B cell (primary cell): ENCODE data around the gene RASGRP4. TPM values are rescaled to one million over a fixed set of nuclear protein-coding genes. Genes with fewer than 3 reads are reported as not detected.

Experiments
- ATAC-seq: fragments of 200-7000 bp; cut with Tn5 transposase; one replicate; pipeline ENCODE4 v1.10.0; 2021; ENCODE audit warnings: low read depth, mild to moderate bottlenecking, moderate number of reproducible peaks, moderate library complexity
- CTCF ChIA-PET: fragments of 350-600 bp; sonication (Branson Sonifier 250); formaldehyde crosslinking; loops from one replicate; lab custom pipeline; 2021; ENCODE audit warnings: antibody characterized with exemption, inconsistent platforms; lab: Charles Lee
- POLR2A ChIA-PET: fragments of 350-600 bp; sonication (Branson Sonifier 250); formaldehyde crosslinking; loops from one replicate; lab custom pipeline; 2021; ENCODE audit warnings: antibody characterized with exemption; lab: Charles Lee
- DNase-seq: peaks from one replicate; pipeline ENCODE4 v3.0.0; 2013
- H2AFZ ChIP-seq: 2 replicates; pipeline ENCODE4 v1.6.1; 2012; ENCODE audit warnings: mild to moderate bottlenecking, low read depth, low read length; ENCODE audit not compliant: insufficient read depth, poor library complexity, severe bottlenecking
- H3K27ac ChIP-seq, 2 donors: 1 replicate in 1 of 2; 2 replicates in 1 of 2; pipeline ENCODE4 v1.5.1; 2012 to 2013; ENCODE audit warnings: low read length in 2 of 2, mild to moderate bottlenecking in 2 of 2, moderate library complexity in 1 of 2
- H3K27me3 ChIP-seq, 4 experiments: fragments of 200-600 bp in 1 of 4; sonication (generic) in 1 of 4; replicated peaks in 1 of 4; 1 replicate in 2 of 4; 2 replicates in 2 of 4; pipeline versions ENCODE4 v1.6.1 to v1.7.0; 2013 to 2016; ENCODE audit warnings: low read length in 3 of 4, mild to moderate bottlenecking in 2 of 4, mixed read lengths in 1 of 4, moderate library complexity in 1 of 4; ENCODE audit not compliant: insufficient read depth in 4 of 4, control insufficient read depth in 3 of 4; ENCODE audit errors: control extremely low read depth in 1 of 4
- H3K36me3 ChIP-seq, 2 experiments: replicated peaks in 1 of 2; 1 replicate in 1 of 2; 2 replicates in 1 of 2; pipeline versions ENCODE4 v1.6.1 to v1.7.1; 2013; ENCODE audit warnings: low read length in 1 of 2; ENCODE audit not compliant: insufficient read depth in 2 of 2, control insufficient read depth in 1 of 2; ENCODE audit errors: control extremely low read depth in 1 of 2, extremely low read depth in 1 of 2
- H3K4me1 ChIP-seq, 2 donors: fragments of 200-600 bp in 1 of 2; sonication (generic) in 1 of 2; 1 replicate in 1 of 2; 2 replicates in 1 of 2; pipeline versions ENCODE4 v1.5.1 to v1.6.1; 2013 to 2017; ENCODE audit warnings: low read length in 2 of 2; ENCODE audit not compliant: control insufficient read depth in 2 of 2, insufficient read depth in 2 of 2
- H3K4me2 ChIP-seq: replicated peaks from 2 replicates; pipeline ENCODE3; 2012; ENCODE audit warnings: mild to moderate bottlenecking, low read depth, low read length; ENCODE audit not compliant: poor library complexity, severe bottlenecking
- H3K4me3 ChIP-seq, 5 experiments: fragments of 200-600 bp in 1 of 5; sonication (generic) in 1 of 5; 1 replicate in 3 of 5; 2 replicates in 2 of 5; pipeline versions ENCODE4 v1.5.1 to v1.7.0; 2011 to 2016; ENCODE audit warnings: low read length in 4 of 5, mild to moderate bottlenecking in 4 of 5, low read depth in 2 of 5, control low read depth in 1 of 5, moderate library complexity in 1 of 5; ENCODE audit not compliant: insufficient read depth in 1 of 5; ENCODE audit errors: control extremely low read depth in 1 of 5, extremely low read depth in 1 of 5
- H3K79me2 ChIP-seq: fragments of 200-600 bp; sonication (generic); one replicate; pipeline ENCODE4 v1.6.0; 2016; ENCODE audit warnings: low read length; ENCODE audit not compliant: control insufficient read depth, insufficient read depth
- H3K9ac ChIP-seq: fragments of 200-600 bp; sonication (generic); 2 replicates; pipeline ENCODE4 v1.6.1; 2017; ENCODE audit warnings: mild to moderate bottlenecking, low read length, moderate library complexity
- H3K9me3 ChIP-seq, 3 donors: one replicate each; pipeline versions ENCODE4 v1.6.1 to v1.7.1; 2013; ENCODE audit warnings: low read length in 2 of 3; ENCODE audit not compliant: control insufficient read depth in 2 of 3, insufficient read depth in 1 of 3; ENCODE audit errors: control extremely low read depth in 1 of 3
- H4K20me1 ChIP-seq: 2 replicates; pipeline ENCODE4 v1.6.0; 2012; ENCODE audit warnings: mild to moderate bottlenecking, low read length; ENCODE audit not compliant: insufficient read depth, control insufficient read depth, poor library complexity, severe bottlenecking
- H3K27ac Mint-ChIP-seq: one replicate; pipeline ENCODE4 v1.8.0; 2021; ENCODE audit warnings: mixed read lengths
- H3K27me3 Mint-ChIP-seq: one replicate; pipeline ENCODE4 v1.8.0; 2021; ENCODE audit warnings: mixed read lengths
- H3K4me1 Mint-ChIP-seq: one replicate; pipeline ENCODE4 v1.8.0; 2021; ENCODE audit warnings: mixed read lengths
- H3K4me3 Mint-ChIP-seq: one replicate; pipeline ENCODE4 v1.8.0; 2021; ENCODE audit warnings: mixed read lengths
- H3K9me3 Mint-ChIP-seq: one replicate; pipeline ENCODE4 v1.8.0; 2022; ENCODE audit warnings: mixed read lengths; ENCODE audit not compliant: insufficient read depth
- EZH2 ChIP-seq: IDR thresholded peaks from 2 replicates; pipeline ENCODE4 v1.6.1; 2012; ENCODE audit warnings: borderline replicate concordance, low read depth, mild to moderate bottlenecking, moderate library complexity, low read length; ENCODE audit not compliant: insufficient read depth, poor library complexity, severe bottlenecking
- WGBS: methylation state at CpG from one replicate; pipeline ENCODE4 v1.1.5; 2013; ENCODE audit warnings: missing lambda C conversion rate; ENCODE audit not compliant: insufficient coverage; 5-methylcytosine and 5-hydroxymethylcytosine counted together
- intact Hi-C: fragments of 100-400 bp; cut with micrococcal nuclease; formaldehyde crosslinking; loops from one replicate; pipeline ENCODE4 v1.10.0; 2022
- polyA plus RNA-seq: library from polyadenylated mRNA; depleted of rRNA; stranded (reverse); fragments of >200 nt; gene quantifications from 2 replicates; pipeline ENCODE4 v1.2.3, GENCODE V29; 2012
- total RNA-seq, 2 donors: library from RNA; stranded (reverse); fragments of 120-200 nt in 1 of 2; gene quantifications; 1 replicate in 1 of 2; 2 replicates in 1 of 2; pipeline versions ENCODE4 v1.2.3 to v1.2.4, GENCODE V29; 2013 to 2022
- TF ChIP-seq, protein P1 (sequence below): fragments of 200-600 bp; IDR thresholded peaks from one replicate; pipeline ENCODE4 v1.8.0; 2022; ENCODE audit warnings: antibody characterized with exemption, mild to moderate bottlenecking

Gene RASGRP4
- total and polyA plus RNA-seq, 2 donors (not counting 1 experiment from before 2014, with no cell fraction given): 0.20 to 0.98 TPM

DNA sequence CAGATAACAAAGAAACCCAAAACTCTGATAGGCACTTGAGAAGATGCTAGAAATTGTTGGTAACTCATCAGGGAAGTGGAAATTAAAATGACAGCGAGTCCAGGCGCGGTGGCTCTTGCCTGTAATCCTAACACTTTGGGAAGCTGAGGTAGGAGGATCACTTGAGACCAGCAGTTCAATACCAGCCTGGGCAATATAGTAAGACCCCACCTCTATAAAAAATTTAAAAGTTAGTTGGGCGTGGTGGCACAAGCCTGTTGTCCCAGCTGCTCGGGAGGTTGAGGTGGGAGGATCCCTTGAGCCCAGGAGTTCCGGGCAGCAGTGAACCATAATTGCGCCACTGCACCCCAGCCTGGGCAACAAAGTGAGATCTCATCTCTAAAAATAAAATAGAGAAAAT lies 4.9 kb upstream of the RASGRP4 start:
- ChIA-PET POLR2A (no interaction called here), CTCF (no interaction called here)
- DNase-seq (no peak), ATAC-seq (no peak)
- Mint-ChIP-seq H3K4me1 (peaks cover 29% of the 10 kb centered on the region), H3K9me3 (no peaks in the 10 kb centered on the region), H3K4me3 (no peak overlapping the region), H3K27me3 (peaks cover 25% of the 10 kb centered on the region), H3K27ac (no peak overlapping the region)
- Histone ChIP-seq H3K9ac (no peak overlapping the region), H3K79me2 (no peaks in the 10 kb centered on the region), H3K36me3 (no peaks in the 10 kb centered on the region), H2AFZ (no peak overlapping the region), H3K4me3 (no peak overlapping the region), H3K27ac (no peak overlapping the region), H3K27me3 (peaks cover 0 to 23% (median 7%) of the 10 kb centered on the region in 4 experiments), H3K4me1 (peaks cover 13 to 20% of the 10 kb centered on the region in 2 donors), H3K9me3 (peaks cover 0 to 3% (median 0%) of the 10 kb centered on the region in 3 donors), H4K20me1 (no peaks in the 10 kb centered on the region), H3K4me2 (no peak overlapping the region)
- TF ChIP-seq, protein P1, sequence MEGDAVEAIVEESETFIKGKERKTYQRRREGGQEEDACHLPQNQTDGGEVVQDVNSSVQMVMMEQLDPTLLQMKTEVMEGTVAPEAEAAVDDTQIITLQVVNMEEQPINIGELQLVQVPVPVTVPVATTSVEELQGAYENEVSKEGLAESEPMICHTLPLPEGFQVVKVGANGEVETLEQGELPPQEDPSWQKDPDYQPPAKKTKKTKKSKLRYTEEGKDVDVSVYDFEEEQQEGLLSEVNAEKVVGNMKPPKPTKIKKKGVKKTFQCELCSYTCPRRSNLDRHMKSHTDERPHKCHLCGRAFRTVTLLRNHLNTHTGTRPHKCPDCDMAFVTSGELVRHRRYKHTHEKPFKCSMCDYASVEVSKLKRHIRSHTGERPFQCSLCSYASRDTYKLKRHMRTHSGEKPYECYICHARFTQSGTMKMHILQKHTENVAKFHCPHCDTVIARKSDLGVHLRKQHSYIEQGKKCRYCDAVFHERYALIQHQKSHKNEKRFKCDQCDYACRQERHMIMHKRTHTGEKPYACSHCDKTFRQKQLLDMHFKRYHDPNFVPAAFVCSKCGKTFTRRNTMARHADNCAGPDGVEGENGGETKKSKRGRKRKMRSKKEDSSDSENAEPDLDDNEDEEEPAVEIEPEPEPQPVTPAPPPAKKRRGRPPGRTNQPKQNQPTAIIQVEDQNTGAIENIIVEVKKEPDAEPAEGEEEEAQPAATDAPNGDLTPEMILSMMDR: no peak
- TF ChIP-seq EZH2: no peak
- WGBS: no CpG with 5 or more reads among the region's 7 CpGs
- intact Hi-C loops: no loop called here

DNA sequence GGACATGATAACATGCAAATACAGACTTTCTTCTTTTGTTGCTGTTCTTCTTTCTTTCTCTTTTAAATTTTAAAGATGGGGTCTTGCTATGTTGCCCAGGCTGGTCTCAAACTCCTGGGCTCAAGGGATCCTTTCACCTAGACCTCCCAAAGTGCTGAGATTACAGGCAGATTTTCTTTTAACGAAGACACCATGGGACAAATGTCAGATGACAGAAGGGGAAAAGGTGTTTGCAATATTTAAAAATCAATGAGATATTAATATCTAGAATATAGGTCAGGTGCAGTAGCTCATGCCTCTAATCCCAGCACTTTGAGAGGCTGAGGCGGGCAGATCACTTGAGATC lies 3.8 kb upstream of the RASGRP4 start:
- H3K27me3 ChIP-seq: peaks cover 0 to 20% (median 6%) of the 10 kb centered on the region in 4 experiments
- no peak for DNase-seq
- no CpG with 5 or more reads among the region's 2 CpGs for WGBS
- ATAC-seq: no peak
- Mint-ChIP-seq H3K27me3 (peaks cover 21% of the 10 kb centered on the region), H3K27ac (no peak overlapping the region), H3K9me3 (no peaks in the 10 kb centered on the region), H3K4me1 (peaks cover 36% of the 10 kb centered on the region), H3K4me3 (no peak overlapping the region)
- no peak overlapping the region for H3K4me3 ChIP-seq
- POLR2A ChIA-PET: no interaction called here
- TF ChIP-seq, protein P1: no peak
- TF ChIP-seq EZH2: no peak
- H3K27ac ChIP-seq: no peak overlapping the region
- CTCF ChIA-PET: no interaction called here
- intact Hi-C loops: no loop called here
- H3K9ac ChIP-seq: no peak overlapping the region
- H3K9me3 ChIP-seq: peaks cover 0 to 3% (median 0%) of the 10 kb centered on the region in 3 donors
- no peak overlapping the region for H2AFZ ChIP-seq
- no peaks in the 10 kb centered on the region for H4K20me1 ChIP-seq
- no peak overlapping the region for H3K4me2 ChIP-seq
- peaks cover 19 to 27% of the 10 kb centered on the region in 2 donors for H3K4me1 ChIP-seq
- no peaks in the 10 kb centered on the region for H3K36me3 ChIP-seq
- no peaks in the 10 kb centered on the region for H3K79me2 ChIP-seq
